Stimulated activated CD8-positive, alpha-beta memory T cell treated with anti-CD3 and anti-CD28 coated beads, Interleukin-7, amount 100 ng/mL, for 48 hours (primary cell): Measurements from ENCODE around the gene TPCN2.

ENCODE experiments used
- DNase-seq, 2 donors: peaks; one replicate each; pipeline ENCODE4 v3.0.0-alpha.2; 2020; ENCODE audit warnings: low read depth in 1 of 2; ENCODE audit errors: extremely low read depth in 1 of 2

TPCN2 gene

GRCh38 chr11:69180226-69180625, 131.5 kb downstream of the TPCN2 start:
- DNase-seq, result no peak

- no peak for DNase-seq
Measured at GRCh38 chr11:69180726-69181125, 132.0 kb downstream of the TPCN2 start.

GRCh38 chr11:69183613-69184012, 134.9 kb downstream of the TPCN2 start:
- no peak for DNase-seq
